ENCODE data around the gene ZDHHC14. TPM values are rescaled to one million over a fixed set of nuclear protein-coding genes. Genes with fewer than 3 reads are reported as not detected.
"Not testable (repeated sequence)": the region's sequence is repeated elsewhere in the genome, so short reads cannot be mapped to it uniquely, and the experiment has no call there.

Gene ZDHHC14
- total and polyA plus RNA-seq, 7 donors, result 2.5 to 14.6 (median 4.3) TPM

GRCh38 chr6:157575436-157576145 is 194.6 kb downstream of the ZDHHC14 start:
- intact Hi-C loops (cut with DNase I), result no loop called here
- Histone ChIP-seq H3K9me3 (no peaks in the 10 kb centered on the region), H3K27me3 (ENCODE audit: insufficient read depth in 3 of 3, low read length in 2 of 3) (no peaks in the 10 kb centered on the region), H3K4me3 (no peak overlapping the region), H3K27ac (peak overlapping the region; percentile 19), H3K36me3 (ENCODE audit: insufficient read depth in 1 of 2, low read depth in 1 of 2) (no peaks in the 10 kb centered on the region), H3K4me1 (peaks cover 23% of the 10 kb centered on the region)
- ATAC-seq (peak in 1 of 4 donors; percentile 22), DNase-seq (no peak)
- no peak for TF ChIP-seq CTCF (IDR thresholded peaks at IDR 0.05)
- 82 to 90% (median 87%) methylated on average over 9 of the region's 9 CpGs for WGBS, 3 donors

- H3K9me3 ChIP-seq; H3K36me3 ChIP-seq (ENCODE audit: insufficient read depth in 1 of 2, low read depth in 1 of 2); intact Hi-C loops (cut with DNase I); DNase-seq; ATAC-seq; H3K27me3 ChIP-seq (ENCODE audit: insufficient read depth in 3 of 3, low read length in 2 of 3); H3K4me3 ChIP-seq; H3K27ac ChIP-seq: not testable (repeated sequence)
- peaks cover 11% of the 10 kb centered on the region for H3K4me1 ChIP-seq
Measured at GRCh38 chr6:157576991-157577390, 196.0 kb downstream of the ZDHHC14 start.

GRCh38 chr6:157578527-157578926 is 197.5 kb downstream of the ZDHHC14 start:
- DNase-seq; H3K27ac ChIP-seq; intact Hi-C loops (cut with DNase I); H3K9me3 ChIP-seq; H3K36me3 ChIP-seq (ENCODE audit: insufficient read depth in 1 of 2, low read depth in 1 of 2); H3K4me1 ChIP-seq; ATAC-seq; H3K4me3 ChIP-seq; H3K27me3 ChIP-seq (ENCODE audit: insufficient read depth in 3 of 3, low read length in 2 of 3): not testable (repeated sequence)
- 86 to 92% (median 91%) methylated on average over 2 of the region's 2 CpGs for WGBS, 3 donors

GRCh38 chr6:157579467-157580031 is 198.6 kb downstream of the ZDHHC14 start:
- Histone ChIP-seq H3K27ac (no peak overlapping the region), H3K36me3 (ENCODE audit: insufficient read depth in 1 of 2, low read depth in 1 of 2) (no peaks in the 10 kb centered on the region), H3K27me3 (ENCODE audit: insufficient read depth in 3 of 3, low read length in 2 of 3) (no peaks in the 10 kb centered on the region), H3K4me1 (peaks cover 5% of the 10 kb centered on the region), H3K4me3 (no peak overlapping the region), H3K9me3 (no peaks in the 10 kb centered on the region)
- 66 to 75% (median 72%) methylated on average over 3 of the region's 3 CpGs for WGBS, 3 donors
- DNase-seq (no peak), ATAC-seq (no peak)
- no peak for TF ChIP-seq CTCF (IDR thresholded peaks at IDR 0.05)
- intact Hi-C loops (cut with DNase I), result no loop called here

GRCh38 chr6:157584036-157584435 is 203.0 kb downstream of the ZDHHC14 start:
- intact Hi-C loops (cut with DNase I), result no loop called here
- Histone ChIP-seq H3K36me3 (ENCODE audit: insufficient read depth in 1 of 2, low read depth in 1 of 2) (no peaks in the 10 kb centered on the region), H3K9me3 (no peaks in the 10 kb centered on the region), H3K27me3 (ENCODE audit: insufficient read depth in 3 of 3, low read length in 2 of 3) (no peaks in the 10 kb centered on the region), H3K4me3 (no peak overlapping the region), H3K27ac (no peak overlapping the region), H3K4me1 (no peaks in the 10 kb centered on the region)
- ATAC-seq (no peak), DNase-seq (no peak)
- 91 to 99% (median 94%) methylated on average over 3 of the region's 3 CpGs for WGBS, 3 donors
- TF ChIP-seq CTCF (IDR thresholded peaks at IDR 0.05), result no peak
